Measurements from ENCODE around the gene EVI5.

GRCh38 chr1:92820551-92820950, 35.6 kb upstream of the EVI5 start:
- TF ChIP-seq EZH2 (IDR thresholded peaks at IDR 0.05; ENCODE audit: borderline replicate concordance, insufficient read depth, low read depth, low read length, poor library complexity, severe bottlenecking) (no peak), CTCF (IDR thresholded peaks at IDR 0.05) (no peak)

All from B cell (primary cell).